ENCODE results near the gene PCNX2.

PCNX2 gene

DNA sequence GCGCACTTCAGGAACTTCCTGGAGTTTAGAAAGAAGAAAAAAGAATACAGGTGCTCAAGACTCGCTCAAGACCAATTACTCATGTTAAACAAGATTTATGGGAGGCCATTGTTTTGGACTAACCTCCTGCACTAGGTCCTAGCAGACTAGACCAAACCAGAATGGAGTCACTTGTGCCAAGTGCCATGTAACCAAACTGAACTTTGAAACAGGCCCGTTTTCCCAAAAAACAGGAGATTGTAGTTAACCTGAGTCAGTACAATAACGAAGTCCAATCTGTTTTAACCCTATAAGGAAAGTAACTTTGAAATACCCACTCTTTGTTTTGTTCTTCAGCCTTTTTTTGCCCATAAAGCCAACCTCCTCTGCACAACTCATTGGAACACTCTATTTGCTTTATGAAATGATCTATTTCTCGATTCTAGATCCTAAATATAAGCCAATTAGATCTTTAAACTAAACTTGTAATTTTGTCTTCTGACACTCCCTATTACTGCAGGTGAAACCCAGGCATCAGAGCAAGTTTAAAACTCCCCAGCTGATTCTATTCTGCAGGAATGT is 345.8 kb downstream of the PCNX2 start:
- in situ Hi-C loops (cut with HindIII; ENCODE audit: low pct_unique_long_range_greater_than_20kb, low sequenced_read_pairs) = no loop called here
- no peak for TF ChIP-seq JUND (IDR thresholded peaks at IDR 0.05; ENCODE audit: low read depth)
- no peak for DNase-seq (ENCODE audit: low read depth in 1 of 2, low spot score in 1 of 2)

DNA sequence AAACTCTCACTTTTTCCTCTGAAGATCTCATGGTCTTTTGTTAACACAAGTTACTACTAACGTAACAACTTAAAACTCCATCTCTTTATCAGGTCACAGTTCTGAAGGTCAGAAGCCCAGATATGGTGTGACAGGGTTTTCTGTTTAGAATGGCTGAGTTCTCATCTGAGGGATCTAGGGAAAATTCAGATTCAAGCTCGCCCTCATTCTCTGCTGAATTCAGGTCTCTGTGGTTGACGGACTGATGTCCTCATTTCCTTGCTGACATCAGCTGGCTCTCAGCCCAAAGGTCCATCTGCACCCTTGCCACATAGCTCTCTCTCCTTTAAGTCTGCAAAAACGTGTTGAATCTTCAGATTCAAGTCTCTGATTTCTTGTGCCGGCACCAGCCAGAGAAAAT is 351.2 kb downstream of the PCNX2 start:
- DNase-seq (ENCODE audit: low read depth in 1 of 2, low spot score in 1 of 2) = no peak
- TF ChIP-seq JUND (IDR thresholded peaks at IDR 0.05; ENCODE audit: low read depth) = no peak
- in situ Hi-C loops (cut with HindIII; ENCODE audit: low pct_unique_long_range_greater_than_20kb, low sequenced_read_pairs) = no loop called here

DNA sequence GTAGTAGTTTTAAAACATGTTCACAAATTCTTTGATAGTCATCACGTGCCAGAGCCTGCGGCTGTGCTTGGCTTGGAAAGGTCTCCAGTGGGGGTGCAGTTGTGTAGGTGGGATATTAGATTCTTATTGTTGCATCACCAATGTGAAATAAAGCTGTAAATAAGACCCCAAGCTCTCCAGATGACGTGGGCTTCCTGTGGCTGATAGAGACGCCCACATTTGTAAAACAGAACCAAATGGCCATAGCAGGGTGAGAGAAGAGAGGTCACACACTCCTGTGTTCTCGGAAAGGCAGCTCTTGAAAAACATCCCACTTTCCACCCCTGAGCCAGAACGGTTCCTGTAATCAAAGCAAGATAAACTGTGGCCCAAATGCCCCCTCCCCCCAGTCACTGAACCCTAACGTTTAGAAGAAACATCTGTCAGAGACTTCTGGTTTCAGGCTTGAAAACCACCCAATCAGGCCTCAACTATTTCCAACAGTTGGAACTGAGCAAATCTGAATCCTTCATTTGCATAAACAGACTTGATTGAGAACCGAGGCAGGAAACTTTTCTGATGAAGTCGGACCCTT is 351.8 kb downstream of the PCNX2 start:
- no peak for TF ChIP-seq JUND (IDR thresholded peaks at IDR 0.05; ENCODE audit: low read depth)
- in situ Hi-C loops (cut with HindIII; ENCODE audit: low pct_unique_long_range_greater_than_20kb, low sequenced_read_pairs) = no loop called here

DNA sequence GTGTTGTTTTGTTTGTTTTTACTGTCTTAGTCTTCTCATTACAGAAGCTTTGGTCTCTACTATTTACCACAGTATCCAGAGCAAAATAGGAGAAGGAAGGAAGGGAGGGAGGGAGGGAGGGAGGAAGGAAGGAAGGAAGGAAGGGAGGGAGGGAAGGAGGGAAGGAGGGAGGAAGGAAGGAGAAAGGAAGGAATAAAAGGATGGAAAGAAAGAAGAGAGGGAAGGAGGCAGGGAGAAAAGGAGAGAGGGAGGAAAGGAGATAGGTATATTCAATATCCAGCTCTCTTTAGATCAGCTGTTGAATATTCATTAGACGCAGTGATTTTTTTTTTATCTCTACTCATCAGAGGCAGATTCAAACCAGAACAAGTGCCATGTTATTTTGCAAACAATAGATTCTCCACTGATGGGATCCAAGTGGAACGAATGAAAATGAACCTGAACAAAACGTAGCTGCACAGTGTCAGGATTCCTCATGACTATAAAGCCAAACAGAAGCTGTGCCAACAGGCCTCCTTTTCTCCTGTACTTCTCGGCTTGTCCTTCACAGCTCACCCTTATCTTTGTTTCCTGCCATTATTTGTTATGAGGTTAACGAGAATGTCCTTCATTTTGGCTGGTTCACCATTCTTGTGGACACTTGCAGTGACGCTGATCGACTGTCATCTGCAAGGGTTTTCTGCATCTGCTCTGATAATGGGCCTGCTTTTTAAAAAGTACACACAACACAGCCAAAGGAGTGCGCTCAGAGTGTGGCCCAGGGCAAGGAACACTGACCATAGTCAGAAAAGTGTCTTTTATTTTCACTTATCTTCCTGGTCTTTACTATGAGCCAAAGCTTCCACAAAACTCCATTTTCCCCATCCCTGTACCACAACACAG is 352.9 kb downstream of the PCNX2 start:
- TF ChIP-seq JUND (IDR thresholded peaks at IDR 0.05; ENCODE audit: low read depth) = no peak
- in situ Hi-C loops (cut with HindIII; ENCODE audit: low pct_unique_long_range_greater_than_20kb, low sequenced_read_pairs) = no loop called here

More for the DNA sequence above, 351.8 kb downstream of the PCNX2 start:
- no peak for DNase-seq (ENCODE audit: low read depth in 1 of 2, low spot score in 1 of 2)

DNA sequence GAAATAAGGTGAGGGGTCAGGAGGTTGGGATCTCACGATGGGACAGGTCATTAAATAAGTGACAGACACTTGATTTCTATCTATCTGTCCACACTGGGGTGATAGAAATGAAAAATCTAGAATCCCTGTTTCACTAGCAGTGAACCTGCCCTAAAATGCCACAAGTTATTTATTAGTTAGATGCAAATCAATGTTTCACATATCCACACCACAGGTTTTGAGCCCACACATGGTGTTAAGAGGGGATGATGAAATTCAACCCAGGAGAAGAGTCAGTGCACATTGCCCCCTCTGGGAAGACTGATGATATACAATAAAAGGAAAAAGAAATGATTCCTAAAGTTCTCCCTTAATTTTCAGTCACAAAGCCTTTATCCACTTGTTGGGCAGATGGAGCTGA is 355.3 kb downstream of the PCNX2 start:
- in situ Hi-C loops (cut with HindIII; ENCODE audit: low pct_unique_long_range_greater_than_20kb, low sequenced_read_pairs) = no loop called here
- no peak for TF ChIP-seq JUND (IDR thresholded peaks at IDR 0.05; ENCODE audit: low read depth)
- DNase-seq (ENCODE audit: low read depth in 1 of 2, low spot score in 1 of 2) = no peak

More for the DNA sequence above, 352.9 kb downstream of the PCNX2 start:
- DNase-seq (ENCODE audit: low read depth in 1 of 2, low spot score in 1 of 2) = no peak

DNA sequence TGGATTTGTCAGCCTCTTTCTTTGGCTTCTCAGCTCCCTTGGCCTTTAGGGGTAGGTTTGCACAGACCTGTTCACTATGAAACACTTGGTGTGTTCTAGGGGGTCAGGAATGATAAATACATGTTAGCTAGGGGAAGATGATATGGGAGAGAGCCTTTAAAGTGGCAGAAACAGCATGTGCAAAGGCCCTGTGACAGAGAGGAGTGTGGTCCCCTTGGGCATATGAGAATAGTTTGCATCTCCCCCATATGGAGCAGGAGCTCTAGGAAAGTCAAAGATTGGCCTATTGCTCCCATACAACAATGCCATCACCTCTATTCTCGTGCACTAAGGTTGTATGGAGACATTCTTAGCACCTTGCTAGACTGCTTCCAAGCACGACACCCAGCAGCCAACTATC is 355.8 kb downstream of the PCNX2 start:
- TF ChIP-seq JUND (IDR thresholded peaks at IDR 0.05; ENCODE audit: low read depth) = no peak
- DNase-seq (ENCODE audit: low read depth in 1 of 2, low spot score in 1 of 2) = no peak
- in situ Hi-C loops (cut with HindIII; ENCODE audit: low pct_unique_long_range_greater_than_20kb, low sequenced_read_pairs) = no loop called here

DNA sequence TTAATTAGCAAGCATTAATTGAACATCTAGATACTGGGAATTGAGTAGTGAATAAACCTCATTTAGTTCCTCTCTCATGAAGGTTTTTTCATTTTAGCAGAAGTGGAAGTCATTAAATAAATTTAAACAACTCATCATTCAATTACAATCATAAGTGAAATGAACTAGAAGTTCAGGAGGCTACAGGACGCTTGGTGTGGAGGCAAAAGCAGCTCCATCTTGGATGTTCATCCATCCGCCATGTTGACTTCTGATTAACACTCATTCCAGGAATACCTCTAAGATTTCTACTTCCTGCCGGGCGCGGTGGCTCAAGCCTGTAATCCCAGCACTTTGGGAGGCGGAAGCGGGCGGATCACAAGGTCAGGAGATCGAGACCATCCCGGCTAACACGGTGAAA is 356.6 kb downstream of the PCNX2 start:
- TF ChIP-seq JUND (IDR thresholded peaks at IDR 0.05; ENCODE audit: low read depth) = no peak
- in situ Hi-C loops (cut with HindIII; ENCODE audit: low pct_unique_long_range_greater_than_20kb, low sequenced_read_pairs) = no loop called here
- no peak for DNase-seq (ENCODE audit: low read depth in 1 of 2, low spot score in 1 of 2)

DNA sequence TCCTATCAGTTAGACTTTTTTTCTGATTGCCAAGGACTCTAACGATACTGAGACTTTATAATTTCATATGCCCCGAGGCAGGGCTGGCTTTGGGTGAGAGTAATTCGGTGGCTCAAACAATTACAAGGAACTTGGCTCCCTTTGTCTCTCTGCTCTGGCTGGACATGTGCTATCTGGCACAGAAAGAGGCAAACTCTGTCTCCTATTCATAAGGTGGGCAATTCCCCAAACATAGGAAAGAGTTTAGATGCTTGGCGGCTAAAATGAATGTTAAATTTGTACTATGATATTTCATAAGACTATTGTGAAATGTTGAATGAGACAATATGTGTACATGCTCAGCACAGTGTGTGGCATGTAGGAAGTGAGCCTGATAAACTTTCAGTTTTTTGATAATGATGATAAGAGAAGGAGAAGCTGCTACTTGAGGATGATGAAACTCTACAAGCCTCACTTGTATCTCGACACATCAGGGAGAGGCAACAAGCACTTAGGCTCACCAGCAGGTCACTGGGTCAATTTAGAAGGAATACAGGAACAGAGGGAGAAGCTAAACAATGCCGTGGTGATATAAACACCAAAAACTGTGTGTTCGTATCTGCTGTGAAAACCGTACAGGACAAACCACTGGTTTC is 357.7 kb downstream of the PCNX2 start:
- DNase-seq (ENCODE audit: low read depth in 1 of 2, low spot score in 1 of 2) = no peak
- in situ Hi-C loops (cut with HindIII; ENCODE audit: low pct_unique_long_range_greater_than_20kb, low sequenced_read_pairs) = no loop called here
- TF ChIP-seq JUND (IDR thresholded peaks at IDR 0.05; ENCODE audit: low read depth) = no peak

DNA sequence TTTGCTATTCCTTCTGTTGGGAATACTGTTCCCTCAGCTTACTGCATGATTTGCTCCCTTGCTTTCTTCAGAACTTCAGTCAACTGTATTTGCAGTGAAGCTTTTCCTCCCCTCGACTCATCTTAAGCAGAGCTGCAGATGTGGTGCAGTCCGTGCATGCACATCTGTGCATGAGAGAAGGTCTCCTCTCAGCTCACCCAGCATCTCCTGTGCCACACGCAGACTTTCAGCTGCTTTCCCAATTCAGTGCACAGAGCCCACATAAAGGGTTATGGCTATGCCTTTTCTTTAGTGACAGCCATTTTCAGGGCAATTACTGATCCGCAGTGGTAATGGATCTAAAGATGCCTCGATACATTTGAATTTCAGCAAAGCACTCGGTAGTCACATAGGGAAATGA is 358.6 kb downstream of the PCNX2 start:
- no peak for TF ChIP-seq JUND (IDR thresholded peaks at IDR 0.05; ENCODE audit: low read depth)
- in situ Hi-C loops (cut with HindIII; ENCODE audit: low pct_unique_long_range_greater_than_20kb, low sequenced_read_pairs) = no loop called here
- no peak for DNase-seq (ENCODE audit: low read depth in 1 of 2, low spot score in 1 of 2)

Measured in T47D (cell line).